GM21515 (cell line): ENCODE measurements around the gene SYNC.
"Not testable (repeated sequence)": the region's sequence is repeated elsewhere in the genome, so short reads cannot be mapped to it uniquely, and the experiment has no call there.

Source experiments
- ATAC-seq: cut with Tn5 transposase; IDR thresholded peaks from one replicate; pipeline ENCODE4 v1.9.1; 2021; ENCODE audit not compliant: unreplicated experiment

The SYNC gene

GRCh38 chr1:32724678-32725614 is 22.4 kb upstream of the SYNC start:
- no peak for ATAC-seq

DNA sequence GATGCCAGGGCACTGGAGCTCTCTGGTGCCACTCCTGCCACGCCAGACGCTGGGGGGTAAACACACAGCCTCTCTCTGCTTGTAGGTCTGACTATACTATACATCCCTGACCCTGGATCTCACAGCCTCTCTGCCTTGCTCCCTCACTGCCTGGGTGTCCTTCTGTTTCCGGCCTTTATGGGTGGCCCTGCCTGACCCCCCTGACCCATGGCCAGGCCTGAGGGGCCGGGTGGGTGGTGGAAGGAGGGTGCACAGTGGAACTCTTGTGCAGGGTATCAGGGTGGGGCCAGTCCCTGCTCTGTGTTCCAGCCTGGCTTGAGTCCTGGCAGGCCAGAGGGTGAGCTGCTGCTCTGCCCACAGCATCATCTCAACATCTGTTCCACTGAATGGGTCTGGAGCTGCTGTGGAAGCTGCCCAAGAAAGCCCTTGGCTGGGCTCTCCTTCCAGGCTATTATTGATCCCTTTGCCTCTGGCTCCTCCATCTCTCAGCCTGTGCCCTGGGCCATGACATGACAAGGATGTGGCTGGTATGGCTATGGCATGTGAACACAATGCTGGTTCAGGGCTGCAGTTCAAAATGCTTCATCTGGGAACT is 17.2 kb upstream of the SYNC start:
- ATAC-seq, result no peak

DNA sequence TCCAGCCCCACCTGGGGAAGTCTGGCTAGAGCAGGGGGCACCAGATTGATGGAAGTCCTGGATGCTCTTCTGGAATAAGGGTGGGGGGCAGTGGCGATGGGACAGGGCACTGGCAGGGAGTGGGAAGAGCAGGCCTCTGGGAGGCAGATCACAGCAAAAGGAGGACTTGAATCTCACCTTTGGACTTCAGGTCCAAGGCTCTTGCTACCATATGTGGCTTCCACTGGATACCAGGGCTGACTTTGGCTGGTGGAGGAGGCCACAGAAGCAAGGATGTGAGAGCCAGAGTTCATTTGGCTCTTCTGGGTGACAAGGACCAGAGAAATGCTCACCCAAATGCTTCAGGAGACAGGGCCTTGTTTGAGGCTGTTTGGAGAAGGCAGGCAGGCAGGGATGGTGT is 16.0 kb upstream of the SYNC start:
- no peak for ATAC-seq

GRCh38 chr1:32718036-32718435 is 15.5 kb upstream of the SYNC start:
- no peak for ATAC-seq

GRCh38 chr1:32717503-32717902 is 14.9 kb upstream of the SYNC start:
- no peak for ATAC-seq

DNA sequence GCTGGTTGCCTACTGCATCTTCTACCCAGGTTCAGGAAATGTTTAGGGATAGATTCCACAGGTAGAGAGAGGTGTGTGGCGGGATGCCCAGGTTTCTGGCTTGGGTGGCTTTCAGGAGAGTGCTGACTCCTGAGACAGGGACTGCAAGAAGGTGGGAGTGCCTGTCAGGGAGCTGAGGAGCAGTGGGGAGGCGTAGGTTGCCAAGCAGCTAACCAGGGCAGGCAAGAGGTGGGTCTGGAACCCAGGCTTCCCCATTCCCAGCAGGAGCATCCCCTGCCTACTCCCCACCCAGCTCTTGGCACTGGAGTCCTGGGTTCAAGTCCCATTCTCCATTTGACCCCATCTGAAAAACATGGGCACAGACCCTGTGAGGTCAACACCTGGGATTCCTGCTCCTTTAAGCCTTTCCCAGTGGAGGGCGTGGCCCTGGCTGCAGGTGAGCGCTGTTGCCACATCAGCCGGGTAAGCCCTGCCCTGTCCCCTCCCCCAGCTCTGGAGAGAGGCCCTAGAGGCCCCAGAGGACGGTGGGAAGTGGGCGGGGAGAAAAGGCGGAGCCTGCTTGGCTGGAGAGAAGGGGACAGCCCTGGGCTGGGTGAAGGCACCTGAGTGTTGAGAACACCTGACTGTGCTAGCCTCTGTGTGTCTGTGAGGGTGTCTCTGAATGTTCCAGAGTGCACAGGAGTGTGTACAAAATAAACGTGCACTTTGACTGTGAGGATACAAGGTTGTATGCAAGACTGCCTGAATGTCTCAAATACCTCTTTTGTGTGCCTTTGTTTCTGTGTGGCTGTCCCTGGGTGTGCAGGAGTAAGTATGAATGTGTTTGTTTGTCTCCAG is 14.0 kb upstream of the SYNC start:
- no peak for ATAC-seq

- no peak for ATAC-seq
Measured at GRCh38 chr1:32715901-32716311, 13.3 kb upstream of the SYNC start.

GRCh38 chr1:32714277-32714676 is 11.7 kb upstream of the SYNC start:
- ATAC-seq, result no peak

- no peak for ATAC-seq
Measured at GRCh38 chr1:32713081-32713480, 10.5 kb upstream of the SYNC start.

DNA sequence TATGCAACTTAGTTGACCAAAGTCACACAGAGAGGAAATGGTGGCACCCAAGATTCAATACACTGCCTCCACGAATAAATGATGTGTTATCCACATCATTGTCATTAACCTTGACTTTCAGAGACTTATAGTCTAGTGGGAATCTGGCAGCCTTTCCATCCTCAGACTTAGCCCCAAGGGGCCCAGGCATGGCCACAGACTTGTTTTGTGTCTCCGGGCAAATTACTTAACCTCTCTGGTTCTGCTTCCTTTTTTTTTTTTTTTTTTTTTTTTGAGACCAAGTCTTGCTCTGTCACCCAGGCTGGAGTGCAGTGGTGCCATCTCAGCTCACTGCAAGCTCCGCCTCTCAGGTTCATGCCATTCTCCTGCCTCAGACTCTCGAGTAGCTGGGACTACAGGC is 8.7 kb upstream of the SYNC start:
- ATAC-seq, result not testable (repeated sequence)

- ATAC-seq, result no peak
Measured at GRCh38 chr1:32709476-32709875, 6.9 kb upstream of the SYNC start.

DNA sequence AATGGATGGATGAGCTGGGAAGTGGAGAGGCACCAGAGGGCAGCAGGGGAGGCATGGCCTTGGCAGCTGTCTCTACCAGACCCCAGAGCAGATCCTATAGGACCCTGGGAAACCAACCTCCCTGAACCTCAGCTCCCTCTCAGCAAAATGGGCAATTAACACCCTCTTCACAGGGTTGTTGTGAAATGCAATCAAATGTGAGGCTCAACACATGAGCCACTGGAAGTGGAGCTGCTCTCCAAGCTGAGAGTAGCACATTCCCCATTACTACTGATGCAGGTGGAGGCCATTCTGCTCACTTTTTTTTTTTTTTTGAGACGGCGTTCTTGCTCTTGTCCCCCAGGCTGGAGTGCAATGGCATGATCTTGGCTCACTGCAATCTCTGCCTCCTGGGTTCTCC is 6.5 kb upstream of the SYNC start:
- no peak for ATAC-seq

DNA sequence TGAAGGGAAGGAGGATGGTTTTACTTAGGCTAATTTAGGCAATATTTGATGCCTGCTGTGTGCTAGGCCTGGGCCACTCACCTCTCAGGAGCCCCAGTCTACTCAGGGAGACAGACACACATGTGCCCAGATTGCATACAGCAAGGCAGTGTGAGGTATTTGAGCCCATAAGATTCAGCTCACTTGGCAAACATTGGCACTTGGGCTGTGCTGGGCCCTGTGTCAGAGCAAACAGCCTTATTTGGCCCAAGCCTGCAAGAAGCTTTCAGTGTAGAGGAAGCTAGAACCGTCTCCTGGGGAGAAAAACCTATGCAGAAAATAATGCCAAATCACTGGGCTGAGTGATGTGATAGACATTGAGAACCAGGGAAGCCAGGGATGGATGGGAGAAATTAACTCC is 3.9 kb upstream of the SYNC start:
- no peak for ATAC-seq

- ATAC-seq, result no peak
Measured at GRCh38 chr1:32705516-32705915, 2.9 kb upstream of the SYNC start.

GRCh38 chr1:32703479-32704291 is 1.1 kb upstream of the SYNC start:
- ATAC-seq, result no peak

- ATAC-seq, result no peak
Measured at GRCh38 chr1:32701951-32702598, 495 bp downstream of the SYNC start.

GRCh38 chr1:32701421-32701911 is 1.1 kb downstream of the SYNC start:
- no peak for ATAC-seq

GRCh38 chr1:32696996-32697395 is 5.6 kb downstream of the SYNC start:
- not testable (repeated sequence) for ATAC-seq

- ATAC-seq, result no peak
Measured at GRCh38 chr1:32696041-32696440, 6.5 kb downstream of the SYNC start.
